OCI-LY7 (cell line): ENCODE data around the gene WASF2. TPM values are rescaled to one million over a fixed set of nuclear protein-coding genes. Genes with fewer than 3 reads are reported as not detected.

Experiments used
- BruUV-seq: library from RNA; stranded (reverse); fragments of 400-500 nt; replicated peaks from 2 replicates; lab custom pipeline; 2021; lab: Mats Ljungman, UMichigan
- CTCF ChIA-PET: fragments of 300-600 bp; sonication (Branson Sonifier 250); formaldehyde crosslinking; loops from one replicate; lab custom pipeline; 2022; ENCODE audit warnings: antibody characterized with exemption; ENCODE audit not compliant: unreplicated experiment; lab: Charles Lee
- POLR2A ChIA-PET: fragments of 300-600 bp; sonication (Branson Sonifier 250); formaldehyde crosslinking; loops from one replicate; lab custom pipeline; 2022; ENCODE audit warnings: antibody characterized with exemption; lab: Charles Lee
- DNase-seq: peaks from one replicate; pipeline ENCODE4 v3.0.0-alpha.2; 2015; ENCODE audit warnings: low spot score
- H2AFZ ChIP-seq: fragments of 200-600 bp; sonication (generic), shearing (Covaris generic); 2 replicates; pipeline ENCODE4 v1.6.1; 2014; ENCODE audit warnings: mild to moderate bottlenecking, antibody characterized with exemption, low read length, moderate library complexity
- H3K27ac ChIP-seq: fragments of 200-600 bp; sonication (generic); 2 replicates; pipeline ENCODE4 v1.5.1; 2014; ENCODE audit warnings: mixed run types, low read depth, mild to moderate bottlenecking, moderate library complexity, low read length, inconsistent platforms; ENCODE audit not compliant: poor library complexity, severe bottlenecking
- H3K36me3 ChIP-seq: fragments of 200-600 bp; sonication (generic); 2 replicates; pipeline ENCODE4 v1.6.1; 2014; ENCODE audit warnings: mild to moderate bottlenecking, antibody characterized with exemption, low read length, moderate library complexity, mixed read lengths; ENCODE audit not compliant: insufficient read depth
- H3K4me1 ChIP-seq: fragments of 200-600 bp; sonication (generic); 2 replicates; pipeline ENCODE4 v1.5.1; 2014; ENCODE audit warnings: mild to moderate bottlenecking, low read length; ENCODE audit not compliant: insufficient read depth, poor library complexity, severe bottlenecking
- H3K4me2 ChIP-seq: fragments of 200-600 bp; sonication (generic); 2 replicates; pipeline ENCODE4 v1.6.1; 2014; ENCODE audit warnings: mild to moderate bottlenecking, low read length
- H3K4me3 ChIP-seq: fragments of 200-600 bp; sonication (generic); 2 replicates; pipeline ENCODE4 v1.5.1; 2014; ENCODE audit warnings: mild to moderate bottlenecking, low read depth, low read length; ENCODE audit not compliant: poor library complexity, severe bottlenecking
- H3K79me2 ChIP-seq: fragments of 200-600 bp; sonication (generic); 2 replicates; pipeline ENCODE4 v1.6.1; 2016; ENCODE audit warnings: low read depth, mild to moderate bottlenecking, low read length, moderate library complexity, mixed read lengths; ENCODE audit not compliant: insufficient read depth
- H3K9me2 ChIP-seq: fragments of 200-600 bp; sonication (generic); 2 replicates; pipeline ENCODE4 v1.6.1; 2016; ENCODE audit warnings: mild to moderate bottlenecking, low read length, mixed read lengths; ENCODE audit not compliant: insufficient read depth
- H3K9me3 ChIP-seq: fragments of 200-600 bp; sonication (generic); 2 replicates; pipeline ENCODE4 v1.6.1; 2014; ENCODE audit warnings: mild to moderate bottlenecking, mixed run types, low read length, mixed read lengths
- H4K20me1 ChIP-seq: fragments of 200-600 bp; sonication (generic); 2 replicates; pipeline ENCODE4 v1.6.1; 2014; ENCODE audit warnings: mild to moderate bottlenecking, antibody characterized with exemption, low read length, moderate library complexity, mixed read lengths; ENCODE audit not compliant: insufficient read depth
- CTCF ChIP-seq: fragments of 200-600 bp; sonication (generic); conservative IDR thresholded peaks from 2 replicates; pipeline ENCODE4 v1.5.1; 2014; ENCODE audit warnings: mild to moderate bottlenecking, antibody characterized with exemption, low read length, moderate library complexity, mixed read lengths
- EZH2phosphoT487 ChIP-seq: fragments of 200-600 bp; sonication (generic); IDR thresholded peaks from 2 replicates; pipeline ENCODE4 v1.6.1; 2018; ENCODE audit warnings: low read depth, borderline replicate concordance, mild to moderate bottlenecking, mixed run types, antibody characterized with exemption, low read length, moderate library complexity, mixed read lengths
- intact Hi-C: fragments of 100-400 bp; cut with micrococcal nuclease; formaldehyde crosslinking; loops from one replicate; pipeline ENCODE4 v1.10.0; 2022; ENCODE audit not compliant: unreplicated experiment
- total RNA-seq, 2 experiments: library from RNA; depleted of rRNA in 1 of 2; stranded (reverse); fragments of >200 nt in 1 of 2; shearing (Covaris generic) in 1 of 2; gene quantifications; 2 replicates each; pipeline ENCODE4 v1.2.3, GENCODE V29; 2014 to 2022

The WASF2 gene
- total RNA-seq, 2 experiments from 2014 or later = 26.9 to 106 TPM

DNA sequence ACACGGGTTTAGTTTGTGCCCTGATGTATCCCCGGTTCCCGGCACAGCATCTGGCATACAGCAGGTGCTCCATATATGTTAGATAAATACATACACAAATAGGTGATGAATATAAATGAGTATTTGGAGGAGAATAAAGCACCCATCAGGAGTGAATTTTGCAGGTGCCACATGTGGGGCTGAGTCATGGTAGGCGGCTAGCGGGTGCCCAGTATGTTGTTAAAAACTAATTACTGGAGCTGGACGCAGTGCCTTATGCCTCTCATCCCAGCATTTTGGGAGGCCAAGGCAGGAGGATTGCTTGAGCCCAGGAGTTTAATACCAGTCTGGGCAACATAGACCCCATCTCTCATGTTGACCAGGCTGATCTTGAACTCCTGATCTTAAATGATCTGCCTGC is 16.7 kb upstream of the WASF2 start:
- no peak overlapping the region for H3K4me2 ChIP-seq
- no peak overlapping the region for H2AFZ ChIP-seq
- H3K79me2 ChIP-seq = no peaks in the 10 kb centered on the region
- CTCF ChIA-PET = no interaction called here
- no peak for DNase-seq
- TF ChIP-seq EZH2phosphoT487 = no peak
- no peak for TF ChIP-seq CTCF
- no TSS peak for BruUV-seq
- POLR2A ChIA-PET = no interaction called here
- peaks cover 6% of the 10 kb centered on the region for H3K4me1 ChIP-seq
- H3K4me3 ChIP-seq = no peak overlapping the region
- intact Hi-C loops = no loop called here
- no peaks in the 10 kb centered on the region for H3K36me3 ChIP-seq
- no peaks in the 10 kb centered on the region for H4K20me1 ChIP-seq
- H3K9me3 ChIP-seq = no peaks in the 10 kb centered on the region
- no peak overlapping the region for H3K27ac ChIP-seq
- H3K9me2 ChIP-seq = no peaks in the 10 kb centered on the region

GRCh38 chr1:27505420-27505680 is 15.4 kb upstream of the WASF2 start:
- peak overlapping the region; percentile 30; the same call in 1 of the 2 replicates for H2AFZ ChIP-seq
- CTCF ChIA-PET = no interaction called here

More at GRCh38 chr1:27505420-27505680, 15.4 kb upstream of the WASF2 start:
- BruUV-seq = no TSS peak
- Histone ChIP-seq H3K4me3 (no peak overlapping the region), H3K4me2 (no peak overlapping the region), H3K79me2 (no peaks in the 10 kb centered on the region), H3K4me1 (peaks cover 6% of the 10 kb centered on the region), H3K9me3 (no peaks in the 10 kb centered on the region), H3K9me2 (no peaks in the 10 kb centered on the region), H4K20me1 (no peaks in the 10 kb centered on the region), H3K27ac (no peak overlapping the region), H3K36me3 (no peaks in the 10 kb centered on the region)
- POLR2A ChIA-PET = no interaction called here
- TF ChIP-seq EZH2phosphoT487 (no peak), CTCF (no peak)
- intact Hi-C loops = no loop called here
- DNase-seq = no peak
